NCI-H82 treated with DMSO at 0.1 percent for 48 hours (cell line): ENCODE data around the gene ULK3.
A peak's percentile ranks its signal among the peaks of the same experiment; 100 is the strongest.

Experiments used
- DNase-seq: peaks from one replicate; lab custom pipeline; 2025; ENCODE audit not compliant: unreplicated experiment; lab: John Stamatoyannopoulos, UW

The ULK3 gene

DNA sequence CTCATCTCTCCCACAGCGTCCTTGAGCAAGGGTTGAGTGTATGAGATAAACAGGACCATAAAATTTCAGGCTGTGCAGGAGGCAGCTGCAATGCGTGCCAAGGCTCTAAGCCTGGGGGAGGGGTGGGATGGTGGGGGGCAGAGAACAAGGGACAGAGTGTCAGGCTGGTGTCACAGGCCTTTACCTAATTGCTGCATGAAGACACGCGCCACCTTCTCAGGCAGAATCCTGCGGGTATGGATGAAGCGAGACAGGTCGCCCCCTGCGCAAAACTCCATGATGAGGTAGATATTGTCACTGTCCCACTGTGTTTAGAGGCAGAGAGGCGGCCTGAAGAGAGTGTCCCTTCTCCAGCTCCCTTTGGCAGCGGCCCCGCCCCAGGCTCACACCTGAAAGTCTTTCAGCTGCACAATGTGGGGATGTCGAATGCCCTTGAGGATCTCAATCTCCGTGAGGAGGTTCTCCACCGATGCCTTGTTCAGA is 1.0 kb downstream of the ULK3 start:
- no peak for DNase-seq

DNA sequence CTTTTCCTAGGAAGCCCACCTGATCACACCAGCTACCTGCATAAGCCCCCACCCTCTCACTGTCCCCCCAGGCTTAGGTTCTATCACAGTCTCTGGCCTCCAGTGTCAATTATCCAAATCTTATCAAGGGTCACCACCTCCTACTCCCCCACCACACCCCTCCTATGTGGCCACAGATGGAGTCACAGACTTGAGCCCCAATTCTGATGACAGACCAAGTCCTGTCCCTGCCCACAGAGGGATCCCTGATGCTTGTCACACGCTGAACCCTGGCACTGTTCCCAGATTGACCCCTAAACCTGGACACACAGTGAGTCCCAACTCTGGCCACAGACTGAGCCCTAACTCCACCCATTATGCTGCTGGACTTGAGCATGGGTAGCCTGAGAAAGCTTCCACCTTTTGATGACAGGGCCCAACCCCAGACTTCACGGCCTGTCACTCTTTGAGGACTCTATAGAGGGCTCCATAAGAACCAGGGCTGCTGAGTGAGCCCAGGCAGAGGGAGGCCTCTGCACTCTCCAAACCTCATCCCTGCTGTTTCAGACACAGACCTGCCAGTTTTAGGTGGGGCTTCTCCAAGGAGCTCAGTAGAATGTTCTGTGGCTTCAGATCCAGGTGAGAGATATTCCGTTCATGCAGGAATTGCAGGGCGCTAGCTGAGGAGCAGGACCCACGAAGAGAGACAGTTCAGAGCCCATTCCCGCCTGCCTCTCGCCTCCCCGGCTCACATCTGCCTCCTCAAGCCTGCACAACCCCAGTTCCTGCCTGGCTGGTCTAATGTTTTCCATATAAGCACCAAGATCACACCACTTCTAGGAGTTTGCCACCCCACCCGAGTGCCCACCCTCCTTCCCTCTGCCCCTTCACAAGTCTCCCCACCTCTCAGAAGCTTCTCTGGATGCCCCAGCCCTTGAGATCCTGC is 1.8 kb downstream of the ULK3 start:
- DNase-seq = no peak

DNA sequence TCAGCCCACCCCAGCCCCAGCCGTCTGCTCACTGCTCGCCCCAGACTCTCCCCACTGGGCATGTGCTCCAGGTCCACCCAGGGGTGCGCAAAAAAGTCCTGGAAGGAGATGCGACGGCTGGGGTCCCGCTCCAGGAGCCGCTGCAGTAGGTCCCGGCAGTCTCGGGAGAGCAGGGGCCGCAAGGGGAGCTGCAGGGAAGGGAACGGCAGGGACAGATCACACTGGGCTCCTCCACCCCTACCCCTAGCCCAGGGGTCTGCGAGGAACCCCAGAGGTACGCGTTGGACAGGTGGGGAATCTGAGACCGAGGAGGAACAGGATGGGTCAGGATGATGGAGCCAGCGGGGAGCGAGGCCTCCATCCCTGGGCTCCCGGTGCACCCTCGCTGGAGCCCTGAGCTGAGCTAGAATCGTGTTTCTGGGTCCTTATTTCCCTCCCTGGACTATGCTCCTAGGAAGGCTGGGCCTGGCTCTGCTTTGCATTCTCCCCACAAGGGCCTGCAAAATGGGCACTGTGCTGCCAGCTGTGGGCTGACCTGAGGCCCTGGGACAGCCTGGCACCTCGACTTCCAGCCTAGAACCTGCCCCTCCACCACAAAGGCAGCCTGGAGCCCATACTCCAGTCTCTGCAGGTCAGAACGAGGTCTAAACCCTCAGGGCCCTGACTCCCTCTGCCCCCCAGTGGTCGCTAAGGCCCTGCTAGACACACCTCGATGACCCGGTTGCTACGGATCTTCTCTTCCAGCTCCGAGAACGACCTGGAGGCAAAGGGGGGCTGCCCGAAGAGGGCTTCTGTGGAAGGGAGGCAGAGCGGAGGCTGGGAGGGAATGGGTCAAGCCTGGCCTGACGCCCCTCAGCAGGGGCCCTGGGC is 3.2 kb downstream of the ULK3 start:
- DNase-seq = no peak

DNA sequence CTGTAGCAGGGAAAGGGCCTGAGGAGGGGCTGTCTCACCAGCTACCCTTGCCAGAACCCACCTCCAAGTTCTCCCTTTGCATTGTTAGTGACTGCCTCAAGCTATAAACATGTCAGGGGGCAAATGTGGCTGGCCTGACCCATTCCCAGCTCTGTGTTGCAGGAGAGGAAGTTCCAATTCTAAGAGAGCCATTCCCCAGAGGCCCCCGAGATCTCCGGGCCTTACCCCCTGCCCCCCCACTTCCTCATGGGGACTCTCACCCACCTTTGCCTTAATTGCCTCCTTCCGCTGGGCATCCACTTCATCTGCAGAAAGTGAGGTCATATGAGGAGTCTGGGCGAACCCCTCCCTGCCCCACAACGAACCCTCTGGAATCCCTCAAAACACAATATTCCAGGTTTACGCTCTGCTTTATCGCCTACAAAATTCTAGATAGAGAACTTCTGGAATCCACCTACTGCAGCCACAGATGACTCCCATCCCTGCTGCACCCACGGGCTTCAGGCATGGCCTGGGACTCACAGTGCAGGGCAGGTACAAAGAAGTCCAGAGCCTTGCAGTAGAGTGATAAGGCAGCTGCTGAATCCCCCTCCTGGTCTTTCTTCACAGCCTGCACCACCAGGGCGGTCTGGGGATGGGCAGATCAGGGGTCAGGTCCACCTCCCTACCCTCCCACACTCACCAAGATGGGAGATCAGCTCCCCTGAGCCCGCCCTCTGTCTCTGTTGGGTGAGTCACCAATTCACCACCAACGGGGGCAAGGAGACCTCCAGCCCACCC is 4.0 kb downstream of the ULK3 start:
- no peak for DNase-seq

DNA sequence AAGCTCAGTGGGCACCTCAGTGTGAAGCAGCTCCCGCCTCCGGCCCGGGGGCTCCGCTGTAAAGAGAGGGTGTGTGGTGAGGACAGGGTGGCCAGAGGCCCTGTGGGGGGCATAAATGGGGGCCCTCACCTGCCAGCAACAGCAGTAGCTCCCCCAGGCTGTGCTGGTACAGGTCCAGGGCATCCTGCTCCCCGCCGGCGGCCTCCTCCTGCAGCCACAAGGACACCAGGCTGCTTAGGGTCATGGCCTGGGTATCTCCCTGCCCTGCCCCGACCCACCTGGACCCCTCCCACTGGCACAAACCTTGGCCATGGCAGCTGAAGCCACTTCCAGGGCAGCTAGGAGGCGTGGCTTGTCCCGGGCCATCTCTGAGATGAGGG is 4.8 kb downstream of the ULK3 start:
- DNase-seq = no peak

DNA sequence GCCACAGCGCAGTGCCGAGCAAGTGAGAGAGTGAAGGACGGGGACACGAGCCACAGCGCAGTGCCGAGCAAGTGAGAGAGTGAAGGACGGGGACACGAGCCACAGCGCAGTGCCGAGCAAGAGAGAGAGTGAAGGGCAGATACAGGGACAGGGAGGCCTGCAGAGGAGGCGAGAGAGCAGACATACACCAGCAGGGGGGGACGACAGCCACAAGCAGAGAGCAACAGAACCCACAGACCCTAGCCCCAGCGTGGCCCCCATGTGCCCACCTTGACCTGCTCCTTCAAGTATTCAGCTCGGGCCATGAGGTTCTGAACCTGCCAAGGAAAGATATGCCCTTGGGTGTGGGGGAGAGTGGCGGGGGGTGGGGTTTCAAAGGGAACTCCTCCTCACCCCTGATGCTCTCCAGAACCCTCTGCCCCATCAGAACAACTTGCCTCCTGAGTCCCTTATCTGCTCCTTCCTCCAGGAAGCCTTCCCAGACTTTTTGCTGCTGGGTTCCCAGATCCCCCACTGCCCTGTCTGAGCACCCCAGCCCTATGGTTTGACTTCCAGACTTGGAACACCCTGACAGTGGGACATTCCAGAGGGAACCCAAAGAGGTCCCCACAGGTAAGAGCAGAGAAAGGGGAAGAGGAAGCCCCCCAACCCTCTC is 5.3 kb downstream of the ULK3 start:
- DNase-seq = no peak

DNA sequence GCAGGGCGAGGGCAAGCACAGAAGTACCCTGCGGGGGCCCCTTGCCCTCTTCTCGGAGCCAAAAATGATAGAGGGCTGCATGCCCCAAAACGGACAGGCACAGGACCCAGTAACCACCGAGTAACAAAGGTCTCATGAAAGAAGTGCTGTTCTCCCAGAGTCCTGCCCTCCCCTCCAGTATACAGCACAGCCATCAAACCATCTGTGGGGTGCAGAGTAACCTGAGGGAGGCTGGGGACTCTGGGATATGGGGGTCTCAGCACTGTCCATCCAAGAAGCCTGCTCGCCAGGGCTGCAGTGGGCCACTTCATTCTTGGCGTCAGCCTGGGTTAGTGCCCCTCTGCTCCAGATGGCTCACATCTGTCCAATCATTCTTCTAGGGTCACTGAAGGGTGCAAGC is 6.1 kb downstream of the ULK3 start:
- no peak for DNase-seq

DNA sequence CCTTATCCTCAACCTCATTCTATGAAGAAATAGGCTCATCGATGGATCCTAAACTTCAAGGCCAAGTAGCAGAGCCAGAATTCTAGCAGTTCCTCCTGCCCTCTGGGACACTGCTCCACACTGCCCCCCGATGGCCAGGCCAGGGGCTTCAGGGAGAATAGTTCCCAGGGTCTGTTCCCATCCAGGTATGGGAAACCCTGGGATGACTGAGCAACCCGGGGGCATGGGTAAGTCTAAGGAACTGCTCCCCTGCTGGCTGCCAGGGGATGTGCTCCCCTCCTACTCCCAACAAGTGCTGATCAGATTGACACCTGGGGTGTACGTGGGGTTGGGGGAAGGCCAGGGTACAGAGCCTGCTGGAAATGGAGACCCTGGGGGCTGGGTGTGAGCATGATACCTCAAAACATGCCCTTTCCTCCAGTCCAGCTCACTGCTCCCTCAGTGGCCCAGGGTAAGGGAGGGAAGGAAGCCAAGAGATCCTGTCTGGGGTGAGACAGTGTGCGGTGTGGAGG is 7.6 kb downstream of the ULK3 start:
- no peak for DNase-seq

DNA sequence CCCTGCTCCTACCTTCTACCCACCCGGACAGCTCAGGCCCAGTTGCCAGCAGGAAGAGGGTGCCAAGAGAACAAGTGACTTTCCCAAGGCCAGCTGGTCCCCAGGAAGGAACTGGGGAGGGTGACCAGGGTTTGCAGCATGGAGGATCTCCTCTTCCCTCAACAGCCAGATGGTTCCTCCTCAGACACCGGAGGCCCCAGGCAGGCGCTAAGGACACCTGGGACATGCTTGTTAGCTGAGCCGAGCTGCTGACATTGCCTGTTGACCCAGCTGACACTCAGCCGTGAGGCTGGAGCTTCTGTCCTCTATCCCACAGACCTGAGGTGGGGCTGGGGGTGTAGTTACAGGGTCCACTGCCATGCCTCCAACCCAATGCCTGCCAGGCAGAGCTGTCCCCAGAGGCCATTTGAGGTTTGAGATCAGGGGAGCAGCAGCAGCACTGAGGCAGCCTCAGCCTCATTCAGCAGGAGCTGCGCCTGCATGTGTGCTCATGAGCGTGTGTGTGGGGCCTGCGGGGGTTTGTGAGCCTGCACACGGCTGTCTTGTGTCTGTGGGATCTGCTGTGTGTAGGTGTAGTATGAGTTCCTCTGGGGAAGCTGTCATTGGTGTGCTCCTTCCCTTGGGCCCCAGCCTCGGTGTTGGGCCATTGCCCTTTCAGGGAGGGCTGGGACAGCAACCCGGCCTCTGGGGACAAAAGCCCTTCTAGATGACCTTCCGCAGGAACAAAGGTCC is 9.4 kb downstream of the ULK3 start:
- no peak for DNase-seq

DNA sequence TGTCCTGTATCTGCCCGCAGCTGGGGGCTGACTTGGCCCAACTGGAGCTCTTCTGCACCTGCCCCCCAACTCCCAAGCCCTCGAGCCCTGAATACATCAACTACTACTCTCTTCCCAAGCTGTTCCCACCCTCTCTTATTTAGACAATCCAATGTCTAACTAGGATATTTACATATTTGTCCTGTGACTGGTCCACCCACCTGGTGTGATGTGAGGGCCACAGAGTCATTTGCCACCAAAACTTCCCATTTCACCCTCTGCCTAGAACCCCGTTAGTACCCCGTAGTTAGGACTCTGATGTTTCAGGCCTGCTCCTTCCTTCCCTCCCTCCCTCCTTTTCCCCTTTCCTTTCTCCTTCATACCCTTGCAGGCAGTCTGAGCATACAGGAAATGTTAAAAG is 10.1 kb downstream of the ULK3 start:
- DNase-seq = no peak

DNA sequence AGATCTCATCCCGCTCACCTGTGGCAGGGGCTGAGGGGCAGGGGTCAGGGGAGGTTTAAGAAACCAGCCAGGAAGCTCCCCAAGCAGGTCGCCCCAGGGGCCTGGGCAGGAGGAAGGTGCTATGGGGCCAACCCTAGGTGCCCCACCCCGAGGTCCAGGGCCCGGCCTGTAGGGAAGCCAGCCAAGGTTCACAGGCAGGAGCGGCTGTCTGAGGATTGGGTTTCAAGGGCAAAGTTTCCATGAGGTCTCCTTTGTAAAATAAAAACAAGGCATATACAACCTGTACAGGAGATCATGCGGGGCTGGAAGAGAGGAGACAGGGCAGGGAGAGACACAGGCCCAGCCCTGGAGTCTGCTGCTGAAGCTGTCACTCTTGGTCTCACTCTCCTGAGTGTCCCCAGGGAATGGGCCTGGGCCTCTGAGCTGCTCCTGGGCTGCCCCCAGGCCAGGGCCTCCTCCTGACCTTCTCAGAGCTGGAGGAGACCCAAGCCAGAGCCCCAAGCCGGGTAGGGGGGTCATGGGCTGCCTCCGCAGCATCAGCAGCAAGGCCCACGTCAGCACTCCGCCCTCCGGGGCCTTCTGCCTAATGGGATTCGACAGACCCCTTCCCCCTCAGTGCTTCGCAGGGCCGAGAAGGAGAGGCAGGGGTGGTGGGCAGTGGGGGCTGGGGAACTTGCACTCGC is 11.0 kb downstream of the ULK3 start:
- DNase-seq = no peak

DNA sequence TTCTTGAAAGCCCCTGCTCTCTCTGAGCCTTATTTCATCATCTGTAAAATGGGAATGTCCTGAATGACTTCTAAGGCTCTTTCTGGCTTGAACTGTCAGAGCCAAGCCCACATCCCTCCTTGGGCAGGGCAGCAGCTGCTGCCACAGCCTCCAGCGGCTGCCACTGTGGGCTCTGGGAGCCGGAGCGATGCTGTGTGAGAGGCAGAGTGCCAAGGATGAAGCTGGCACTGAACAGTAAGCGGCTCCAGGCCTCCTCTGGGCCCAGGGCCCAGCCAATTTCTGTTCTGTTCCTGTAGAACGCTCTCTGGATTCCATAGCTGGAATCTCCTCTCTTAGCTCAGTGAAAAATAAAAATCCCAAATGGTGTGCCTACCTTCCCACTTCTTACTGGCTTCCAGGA is 12.1 kb downstream of the ULK3 start:
- no peak for DNase-seq

DNA sequence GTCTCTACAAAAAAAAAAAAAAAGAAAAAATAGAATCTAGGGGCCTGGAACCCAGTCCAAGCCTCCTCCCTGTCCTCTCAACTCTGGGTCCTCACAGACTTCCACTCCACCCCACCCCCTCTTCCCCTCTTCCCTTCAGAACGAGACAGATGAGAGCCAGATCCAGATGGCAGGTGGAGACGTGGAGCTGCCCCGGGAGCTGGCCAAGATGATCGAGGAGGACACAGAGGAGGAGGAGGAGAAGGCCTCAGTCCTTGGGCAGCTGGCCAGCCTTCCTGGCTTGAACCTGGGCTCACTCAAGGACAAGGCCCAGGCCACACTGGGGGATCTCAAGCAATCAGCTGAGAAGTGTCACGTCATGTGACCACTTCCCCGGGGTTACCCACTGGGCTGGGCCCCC is 13.0 kb downstream of the ULK3 start:
- no peak for DNase-seq

DNA sequence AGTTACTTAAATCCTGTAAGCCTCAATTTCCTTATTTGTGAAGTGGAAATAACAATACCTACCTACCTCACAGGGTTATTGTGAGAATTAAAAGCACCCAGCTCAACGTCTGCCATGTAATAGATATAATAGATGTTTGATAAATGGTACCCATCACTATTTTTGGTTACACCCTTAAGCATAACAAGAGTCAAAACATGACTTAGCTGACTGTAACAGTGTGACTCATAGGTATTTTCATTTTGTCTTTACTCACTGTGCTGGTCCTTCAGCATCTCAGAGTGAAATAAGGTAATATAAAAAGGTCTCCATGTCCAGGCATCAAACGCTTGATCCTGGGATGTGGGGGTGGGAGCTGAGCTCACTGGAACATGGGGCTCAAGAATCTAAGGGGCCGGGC is 13.5 kb downstream of the ULK3 start:
- DNase-seq = no peak

DNA sequence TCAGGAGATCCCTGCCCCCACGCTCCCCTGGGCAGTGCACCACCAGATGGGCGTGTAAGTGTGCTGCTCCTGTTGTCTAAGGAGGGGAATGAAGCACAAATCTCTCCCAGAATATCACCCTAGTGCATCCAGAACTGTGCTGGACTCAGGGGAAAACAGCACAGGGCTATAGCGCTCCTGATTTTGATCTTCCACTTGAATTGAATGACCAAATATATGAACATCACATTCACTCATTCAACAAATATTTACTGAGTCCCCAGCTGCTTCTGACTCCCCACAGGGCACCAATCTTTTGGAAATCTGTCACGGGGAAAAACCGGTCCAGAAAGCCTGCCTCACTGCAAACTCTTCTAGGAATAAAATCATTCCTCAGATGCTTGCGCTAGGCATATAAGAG is 14.1 kb downstream of the ULK3 start:
- DNase-seq = no peak

DNA sequence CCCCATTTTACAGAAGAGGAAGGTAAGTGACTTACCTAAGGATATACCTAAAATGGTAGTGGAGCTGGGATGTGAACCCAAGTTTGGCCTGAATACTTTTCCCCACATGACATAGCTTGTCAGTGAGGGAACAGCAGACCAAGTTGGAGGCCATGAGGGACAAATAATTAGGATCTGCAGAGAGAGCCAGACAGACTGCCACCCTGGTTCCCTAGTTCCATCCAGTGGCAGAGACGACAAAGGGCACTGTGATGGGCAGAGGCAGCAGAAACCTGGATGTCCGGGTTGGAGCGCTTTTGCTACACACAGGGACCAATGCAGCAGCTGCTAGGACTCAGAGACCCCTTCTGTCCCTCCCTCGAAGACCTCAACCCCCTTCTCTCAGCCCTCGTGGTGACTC is 15.3 kb downstream of the ULK3 start:
- no peak for DNase-seq

DNA sequence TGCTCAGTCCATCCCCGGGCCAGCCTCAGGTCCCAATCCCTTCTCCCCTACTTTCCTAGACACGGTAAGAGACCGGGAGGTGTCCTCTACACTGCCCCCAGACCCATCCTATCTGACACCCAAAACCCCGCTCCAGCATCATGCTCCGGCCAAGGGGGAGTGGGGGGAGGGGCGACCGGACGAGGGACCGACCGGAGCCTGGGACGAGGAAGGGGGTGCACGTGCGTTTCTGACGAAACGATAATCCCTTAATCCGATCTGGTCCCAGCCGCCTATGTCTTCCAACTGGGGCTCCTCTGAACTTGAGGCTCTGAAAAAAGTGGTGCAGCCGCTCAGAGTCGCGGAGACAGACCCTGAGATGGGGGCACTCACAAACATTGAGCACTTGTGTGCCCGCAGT is 16.0 kb downstream of the ULK3 start:
- DNase-seq = peak; percentile 85

DNA sequence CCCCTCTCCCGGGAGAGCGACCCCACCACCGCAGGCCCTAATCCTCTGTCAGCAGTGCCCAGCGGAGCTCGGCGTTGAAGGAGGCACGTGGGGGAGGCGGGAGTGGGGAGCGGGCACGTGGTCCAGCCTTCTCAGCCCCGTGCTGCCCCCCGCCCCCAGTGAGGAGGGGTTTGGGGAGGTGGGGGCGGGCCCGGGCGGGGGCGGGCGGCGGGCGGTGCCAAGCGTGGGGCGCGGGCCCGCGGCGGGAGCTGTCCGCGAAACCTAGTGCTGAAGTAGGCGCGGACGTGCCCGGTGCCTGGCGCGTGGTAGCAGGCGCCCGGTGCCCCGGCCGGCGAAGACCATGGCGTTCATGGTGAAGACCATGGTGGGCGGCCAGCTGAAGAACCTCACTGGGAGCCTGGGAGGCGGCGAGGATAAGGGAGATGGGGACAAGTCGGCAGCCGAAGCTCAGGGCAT is 16.6 kb downstream of the ULK3 start, which contains the start of gene CPLX3:
CPLX3 (plus strand) TSS at position 264 of the 456 bp plus-strand sequence; CDS start at position 341, 77 bp downstream.
- no peak for DNase-seq

DNA sequence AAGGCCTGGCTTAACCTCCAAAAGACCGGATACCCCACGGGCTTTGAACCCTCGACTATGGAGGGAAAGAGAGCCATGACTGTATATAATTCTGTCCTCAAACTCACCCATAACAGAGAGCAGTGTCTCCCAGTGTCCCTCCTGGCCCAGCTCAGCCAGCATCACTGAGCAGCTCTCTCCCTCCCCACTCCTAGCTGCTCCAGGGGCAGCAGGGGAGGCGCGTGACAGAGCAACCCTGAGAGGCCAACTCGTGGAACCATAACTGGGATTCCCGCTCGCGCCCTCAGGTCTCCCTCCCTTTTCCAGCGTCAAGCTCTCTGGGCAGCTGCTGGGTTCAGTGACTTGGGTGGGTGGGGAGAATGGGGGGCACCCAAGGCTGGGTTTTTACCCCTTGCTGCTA is 17.1 kb downstream of the ULK3 start:
- DNase-seq = no peak
